Stimulated activated CD4-positive, alpha-beta T cell treated with anti-CD3 and anti-CD28 coated beads, Interleukin-4, amount 100 ng/mL, for 4 hours (primary cell): ENCODE measurements around the gene TMEM205.
"Not testable (repeated sequence)": the region's sequence is repeated elsewhere in the genome, so short reads cannot be mapped to it uniquely, and the experiment has no call there.

Source experiments
- DNase-seq, 2 experiments: peaks; one replicate each; pipeline ENCODE4 v3.0.0-alpha.2; 2020

The TMEM205 gene

DNA sequence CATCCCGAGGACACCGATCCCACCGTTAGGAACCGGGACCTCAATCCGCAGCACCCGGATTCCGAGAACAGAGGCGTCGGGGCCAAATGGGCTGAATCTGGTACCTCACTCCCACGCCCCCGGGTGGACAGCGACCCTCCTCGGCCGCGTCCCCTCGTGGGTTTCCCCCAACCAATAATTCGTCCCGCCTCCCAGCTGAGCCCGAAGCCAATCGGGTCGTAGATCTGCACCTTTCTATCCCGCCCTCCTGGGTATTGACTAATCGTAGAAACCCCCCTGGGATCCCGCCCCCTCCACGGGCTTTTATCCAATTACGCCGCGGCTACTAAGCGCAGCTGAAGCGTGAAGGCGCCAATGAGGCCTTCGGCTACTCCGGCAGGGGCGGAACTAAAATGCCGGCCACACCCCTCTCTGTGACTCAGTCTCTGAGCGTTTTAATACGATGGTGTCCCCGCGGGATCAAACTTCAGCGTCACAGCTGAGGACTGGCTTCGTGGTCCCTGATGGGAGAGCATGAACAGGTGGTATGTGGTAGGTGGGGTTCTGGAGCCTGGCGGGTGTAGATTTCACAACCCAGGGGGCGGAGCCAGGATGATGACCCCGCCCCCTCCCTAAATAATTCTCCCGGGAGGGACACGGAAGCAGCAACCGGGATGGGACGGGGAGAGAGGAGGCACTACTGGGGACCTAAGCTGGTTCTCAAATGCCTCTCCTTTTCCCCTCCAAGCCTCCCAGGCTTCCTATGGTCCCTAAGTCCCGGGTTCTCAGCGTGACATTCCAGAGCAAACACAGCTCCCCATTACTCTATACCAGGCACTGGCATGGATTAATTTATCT lies at the start of gene TMEM205, which contains the start of gene CCDC159:
TMEM205 (minus strand) TSS at position 165 of the 837 bp plus-strand sequence. CDS start 649 bp downstream, outside the sequence.
CCDC159 (plus strand) TSS at position 416 of the 837 bp plus-strand sequence; CDS start at position 504, 88 bp downstream.
- peak; percentile 95 to 99 for DNase-seq

DNA sequence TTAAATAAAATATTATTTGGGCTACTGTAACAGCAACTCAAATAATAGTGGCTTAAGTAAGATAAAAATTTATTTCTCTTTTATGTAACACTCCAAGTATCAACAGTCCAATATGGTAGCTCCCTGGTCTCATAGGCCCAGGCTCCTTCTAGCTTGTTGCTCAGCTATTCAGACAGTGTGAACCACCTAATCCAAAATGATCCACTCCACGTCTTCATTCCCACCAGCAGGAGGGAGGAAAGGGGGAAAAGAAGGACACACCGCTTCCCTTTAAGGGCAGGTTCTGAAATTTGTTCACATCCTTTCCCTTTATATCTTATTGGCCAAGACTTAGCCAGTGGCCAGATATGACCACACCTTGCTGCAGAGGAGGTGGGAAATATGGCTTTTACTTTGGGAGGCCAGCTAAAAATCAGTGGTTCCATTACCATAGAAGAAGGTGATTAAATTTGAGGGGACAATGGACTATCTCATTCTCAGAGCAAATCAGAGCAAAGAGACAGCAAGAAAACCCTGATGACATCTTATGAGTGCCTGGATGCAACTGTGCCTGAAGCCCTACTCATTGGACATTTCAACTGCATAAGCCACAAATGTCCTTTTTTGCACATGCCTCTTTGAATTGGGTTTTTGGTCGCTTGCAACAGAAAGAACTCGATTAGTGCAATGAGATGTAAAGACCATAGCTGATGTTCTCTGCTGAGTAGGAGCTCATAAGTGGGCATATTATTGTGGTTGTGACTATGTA lies 45.0 kb upstream of the TMEM205 start:
- DNase-seq, result no peak

DNA sequence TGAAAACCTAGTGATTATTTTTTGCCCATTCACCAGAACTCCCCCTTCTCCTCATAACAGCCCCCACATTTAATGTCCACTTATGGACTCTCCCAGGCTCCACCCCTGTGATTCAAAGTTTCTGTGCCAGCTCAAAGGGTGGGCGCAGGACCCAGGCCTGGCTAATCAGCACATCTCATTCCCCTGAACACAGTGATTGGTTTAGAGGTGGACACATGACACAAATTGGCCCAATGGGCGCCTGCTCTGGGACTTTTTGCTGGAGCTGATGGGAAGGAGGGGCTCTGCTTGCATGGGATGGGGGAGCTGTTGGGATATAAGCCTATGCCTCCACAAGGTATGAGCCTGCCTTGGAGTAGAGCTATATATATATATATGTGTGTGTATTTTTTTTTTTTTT lies 44.3 kb upstream of the TMEM205 start:
- DNase-seq, result no peak

DNA sequence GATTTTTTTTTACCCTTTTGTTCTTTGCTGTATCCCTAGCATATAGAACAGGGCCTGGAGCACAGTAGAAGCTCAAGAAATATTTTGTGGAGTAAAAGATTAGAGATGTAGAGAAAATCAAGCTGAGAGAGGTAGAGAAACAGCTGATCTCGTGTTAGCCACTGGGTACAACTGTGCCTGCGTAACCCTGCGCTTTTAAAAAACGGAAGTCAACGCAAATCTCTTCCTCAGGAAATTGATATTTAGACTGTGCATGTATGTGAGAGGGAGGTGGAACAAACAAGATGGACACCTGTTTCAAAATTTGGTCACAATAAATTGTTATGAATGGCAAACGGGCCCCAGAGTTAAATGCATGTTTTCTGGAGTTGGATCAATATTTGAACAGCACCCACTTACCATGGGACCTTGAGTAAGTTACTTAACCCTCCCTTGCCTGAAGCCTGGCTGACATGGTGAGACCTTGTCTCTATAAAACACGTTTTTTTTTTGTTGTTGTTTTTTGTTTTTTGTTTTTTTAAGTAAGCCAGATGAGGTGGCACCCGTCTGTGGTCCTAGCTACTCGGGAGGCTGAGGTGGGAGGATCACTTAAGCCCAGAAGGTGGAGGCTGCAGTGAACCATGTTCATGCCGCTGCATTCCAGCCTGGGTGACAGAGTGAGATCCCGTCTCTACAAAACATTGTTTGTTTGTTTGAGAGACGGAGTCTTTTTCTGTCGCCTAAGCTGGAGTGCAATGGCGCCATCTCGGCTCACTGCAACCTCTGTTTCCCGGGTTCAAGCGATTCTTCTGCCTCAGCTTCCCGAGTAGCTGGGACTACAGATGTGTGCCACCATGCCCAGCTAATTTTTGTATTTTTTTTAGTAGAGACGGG lies 41.3 kb upstream of the TMEM205 start:
- no peak for DNase-seq

DNA sequence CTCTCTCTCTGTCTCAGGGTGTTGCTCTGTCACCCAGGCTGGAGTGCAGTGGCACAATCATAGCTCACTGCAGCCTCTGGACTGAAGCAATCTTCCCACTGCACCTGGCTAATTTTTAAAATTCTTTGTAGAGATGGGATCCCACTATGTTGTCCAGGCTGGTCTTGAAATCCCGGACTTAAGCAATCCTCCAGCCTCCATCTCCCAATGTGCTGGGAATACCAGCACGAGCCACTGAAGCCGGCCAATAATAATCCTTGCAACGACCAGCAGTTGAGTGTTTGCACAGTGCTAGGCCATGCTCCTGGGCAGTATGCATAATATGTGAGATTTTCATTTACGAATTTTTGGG lies 38.7 kb upstream of the TMEM205 start:
- no peak for DNase-seq

DNA sequence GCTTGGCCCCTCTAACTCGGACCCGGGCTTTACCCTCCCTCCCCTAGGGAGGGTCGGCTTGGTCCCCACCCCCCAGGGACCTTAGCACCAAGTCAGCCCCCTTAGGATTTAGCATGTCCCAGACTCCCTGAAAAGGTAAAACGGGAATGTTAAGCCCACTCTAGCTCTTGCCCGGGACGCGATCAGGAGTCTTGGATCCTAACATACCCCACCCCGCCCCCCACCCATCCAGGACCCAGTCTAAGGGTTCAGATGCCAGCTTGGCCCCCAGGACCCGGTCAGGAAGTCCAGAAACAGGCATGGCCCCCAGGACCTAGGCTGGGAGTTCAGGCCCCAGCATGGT lies 37.6 kb upstream of the TMEM205 start:
- DNase-seq, result no peak

DNA sequence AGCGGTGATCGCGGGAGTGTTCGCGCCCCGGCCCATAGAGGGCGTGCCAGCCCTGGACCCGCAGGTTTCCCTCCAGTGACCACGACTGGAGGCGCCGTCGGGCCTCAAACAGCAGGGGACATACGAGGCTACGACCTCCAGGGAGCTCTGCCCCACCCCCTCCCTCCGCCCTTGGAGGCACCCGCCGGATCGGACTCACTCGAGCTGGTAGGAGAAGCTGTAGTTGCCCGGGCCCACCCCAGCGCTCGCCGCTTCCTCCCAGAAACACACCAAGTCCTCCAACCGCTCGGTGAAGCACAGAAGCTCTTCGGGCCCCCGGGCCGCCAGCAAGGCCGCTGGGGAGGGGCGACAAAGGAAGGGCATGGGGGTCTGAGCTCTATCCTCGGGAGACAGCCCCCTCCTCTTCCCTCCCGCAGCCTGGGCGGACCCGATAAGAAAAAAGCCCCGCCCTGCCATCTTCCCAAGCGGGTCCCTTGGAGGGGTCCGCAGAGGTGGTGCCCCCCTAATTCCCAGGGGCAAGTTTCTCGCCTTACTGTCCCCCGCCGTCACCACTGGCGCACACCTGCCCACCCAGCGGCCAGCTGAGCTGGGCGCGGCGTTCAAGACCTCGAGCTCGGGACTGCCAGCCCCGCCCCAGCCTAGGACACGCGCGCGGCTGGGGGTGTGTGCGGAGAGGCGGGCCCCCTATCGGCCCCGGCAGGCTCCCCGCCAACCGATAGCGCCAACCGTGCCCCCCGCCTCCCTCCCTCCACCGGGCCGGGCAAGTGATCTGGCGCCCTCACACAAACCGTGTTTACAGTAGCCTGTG lies 37.0 kb upstream of the TMEM205 start:
- peak in 1 of 2 experiments; percentile 43 for DNase-seq

DNA sequence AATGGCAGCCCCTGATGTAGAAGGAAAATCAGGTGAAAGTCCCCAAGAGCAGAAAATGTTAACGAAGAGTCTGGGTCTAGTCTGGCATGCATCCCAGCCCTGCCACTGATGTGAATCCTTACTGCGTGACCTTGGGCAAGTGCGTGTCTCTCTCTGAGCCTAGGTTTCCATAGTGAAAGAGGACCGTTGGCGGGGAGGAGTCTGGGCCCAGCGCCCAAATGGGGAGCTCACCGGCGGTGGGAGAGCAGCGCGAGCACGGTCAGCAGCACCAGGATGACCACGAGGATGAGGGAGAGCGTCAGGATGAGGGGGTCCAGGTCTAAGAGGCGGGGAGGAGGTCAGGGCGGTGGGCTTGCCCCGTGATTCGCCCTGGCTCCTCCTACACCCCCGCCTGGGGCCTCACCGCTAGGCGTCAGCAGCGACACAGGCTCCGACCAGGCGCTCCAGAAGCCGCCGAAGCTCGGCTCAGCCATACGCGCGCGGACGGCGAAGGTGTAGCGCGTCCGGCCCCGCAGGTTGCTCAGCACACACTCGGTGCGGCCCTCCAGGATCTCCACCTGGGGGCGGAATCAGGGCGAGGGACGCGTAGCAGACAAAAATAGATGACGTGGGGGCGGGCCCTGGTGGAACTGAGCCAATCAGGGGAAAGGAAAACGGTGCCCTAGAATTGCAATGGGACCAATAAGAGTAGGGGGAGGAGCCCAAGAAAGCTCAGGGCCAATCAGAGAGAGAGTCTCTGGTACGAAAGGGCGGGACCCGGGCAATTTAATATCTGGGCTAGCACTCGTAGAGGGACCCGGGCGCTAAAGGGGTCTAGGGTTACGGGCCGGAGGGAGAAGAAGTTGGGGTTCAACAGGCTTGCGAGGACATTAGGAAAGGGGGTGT lies 34.8 kb upstream of the TMEM205 start:
- DNase-seq, result peak; percentile 89 to 96

DNA sequence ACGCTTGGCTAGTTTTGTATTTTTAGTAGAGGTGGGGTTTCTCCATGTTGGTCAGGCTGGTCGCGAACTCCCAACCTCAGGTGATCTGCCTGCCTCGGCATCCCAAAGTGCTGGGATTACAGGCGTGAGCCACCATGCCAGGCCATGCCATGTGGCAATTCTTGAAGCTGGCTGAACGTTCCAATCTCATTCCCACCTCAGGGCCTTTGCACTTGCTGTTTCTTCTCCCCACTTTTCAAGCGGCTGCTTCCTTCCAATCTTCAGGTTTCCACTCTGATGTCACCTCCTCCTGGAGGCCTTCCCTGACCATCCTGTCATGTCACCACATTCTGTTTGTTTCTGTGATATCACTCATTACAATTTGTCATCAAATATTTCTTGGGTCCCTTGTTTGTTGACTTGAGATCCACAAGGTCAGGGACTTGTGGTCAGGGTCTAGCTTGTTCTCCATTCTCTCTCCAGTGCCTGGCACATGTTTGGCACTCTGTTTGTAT lies 33.8 kb upstream of the TMEM205 start:
- DNase-seq, result no peak

DNA sequence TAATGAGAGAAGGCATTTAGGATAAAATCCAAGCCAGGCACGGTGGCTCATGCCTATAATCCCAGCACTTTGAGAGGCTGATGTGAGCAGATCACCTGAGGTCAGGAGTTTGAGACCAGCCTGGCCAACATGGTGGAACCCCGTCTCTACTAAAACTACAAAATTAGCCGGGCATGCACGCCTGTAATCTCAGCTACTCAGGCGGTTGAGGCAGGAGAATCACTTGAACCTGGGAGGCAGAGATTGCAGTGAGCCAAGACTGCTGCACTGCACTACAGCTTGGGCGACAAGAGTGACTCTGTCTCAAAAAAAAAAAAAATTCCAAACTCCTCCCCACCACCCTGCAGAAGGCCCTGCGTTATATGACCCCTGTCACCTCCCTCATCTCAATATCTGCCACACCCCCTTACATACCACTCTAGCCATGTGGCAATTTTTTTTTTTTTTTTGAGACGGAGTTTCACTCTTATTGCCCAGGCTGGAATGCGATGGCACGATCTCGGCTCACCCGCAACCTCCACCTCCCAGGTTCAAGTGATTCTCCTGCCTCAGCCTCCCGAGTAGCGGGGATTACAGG lies 33.3 kb upstream of the TMEM205 start:
- DNase-seq, result not testable (repeated sequence)

DNA sequence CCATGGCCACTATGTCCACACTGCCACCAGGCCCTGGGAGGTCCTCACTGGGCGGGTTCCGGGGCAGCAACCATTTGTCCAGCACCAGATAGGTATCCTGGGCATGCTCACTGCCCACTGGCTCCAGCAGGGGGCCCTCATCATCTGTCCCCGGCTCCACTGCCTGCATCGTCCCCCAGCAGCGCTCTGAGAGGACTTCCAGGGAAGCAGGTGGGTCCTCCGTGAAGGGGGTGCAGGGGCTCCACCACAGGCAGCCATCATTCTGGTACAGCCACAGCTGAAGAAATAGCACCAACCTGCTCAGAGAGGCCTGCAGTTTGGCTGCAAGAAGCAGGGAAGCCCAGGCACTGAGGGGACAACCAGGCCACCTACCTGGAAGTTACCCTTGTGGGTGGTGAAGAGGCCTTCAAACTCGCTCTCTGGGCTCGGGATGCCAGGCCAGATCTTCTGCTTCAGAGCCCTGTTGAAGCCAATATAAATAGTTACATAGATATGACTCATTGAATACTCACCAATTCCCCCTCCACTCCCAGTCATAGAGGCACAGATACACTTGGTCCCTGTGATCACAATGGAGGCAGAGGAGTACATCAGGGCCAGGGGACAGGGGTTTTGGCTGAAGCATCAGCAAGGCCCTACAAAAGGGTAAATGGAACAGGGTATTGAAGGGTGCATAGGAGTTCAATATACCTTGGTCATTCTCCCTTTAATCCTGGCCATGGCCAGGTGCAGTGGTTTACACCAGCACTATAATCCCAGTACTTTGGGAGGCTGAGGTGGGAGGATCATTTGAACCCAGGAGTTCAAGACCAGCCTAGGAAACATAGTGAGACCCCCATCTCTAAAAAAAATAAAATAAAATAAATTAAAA lies 32.5 kb upstream of the TMEM205 start:
- DNase-seq, result no peak

DNA sequence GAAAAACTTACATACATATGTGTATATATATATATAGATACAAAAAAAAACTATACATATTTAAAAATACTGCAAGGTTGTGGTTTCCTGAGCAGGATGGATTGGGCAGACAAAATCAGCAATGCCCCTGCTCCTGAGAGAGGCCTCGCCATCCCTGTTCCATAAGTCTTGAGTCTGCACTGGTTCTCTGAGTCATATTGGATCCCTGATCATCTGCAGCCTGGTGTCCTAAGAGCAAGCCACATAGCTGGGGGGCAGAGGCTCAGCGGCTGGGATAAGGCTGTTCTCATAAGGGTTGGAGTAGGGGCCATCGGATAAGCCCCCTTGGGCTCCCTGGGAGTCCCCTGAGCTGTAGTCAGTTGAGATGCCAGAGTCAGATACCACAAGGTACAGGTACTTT lies 31.7 kb upstream of the TMEM205 start:
- no peak for DNase-seq

DNA sequence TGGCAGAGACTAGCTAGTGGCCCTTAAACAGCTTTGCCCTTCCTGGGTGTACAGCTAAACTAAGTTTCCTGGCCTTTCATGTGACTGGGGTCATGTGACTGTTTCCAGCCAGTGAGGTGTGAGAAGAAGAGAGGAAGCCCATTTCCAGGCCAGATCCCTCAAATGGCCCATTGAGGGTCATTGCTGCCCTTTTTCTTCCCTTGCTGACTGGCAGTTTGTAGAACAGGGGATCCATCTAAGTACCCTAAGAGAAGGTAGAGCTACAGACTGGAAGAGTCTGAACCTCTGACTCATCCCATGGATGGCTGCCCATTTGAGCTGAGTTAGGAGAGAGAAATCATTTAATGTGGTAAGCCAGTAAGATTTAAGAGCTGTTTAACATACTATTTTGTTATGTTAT lies 31.2 kb upstream of the TMEM205 start:
- no peak for DNase-seq

DNA sequence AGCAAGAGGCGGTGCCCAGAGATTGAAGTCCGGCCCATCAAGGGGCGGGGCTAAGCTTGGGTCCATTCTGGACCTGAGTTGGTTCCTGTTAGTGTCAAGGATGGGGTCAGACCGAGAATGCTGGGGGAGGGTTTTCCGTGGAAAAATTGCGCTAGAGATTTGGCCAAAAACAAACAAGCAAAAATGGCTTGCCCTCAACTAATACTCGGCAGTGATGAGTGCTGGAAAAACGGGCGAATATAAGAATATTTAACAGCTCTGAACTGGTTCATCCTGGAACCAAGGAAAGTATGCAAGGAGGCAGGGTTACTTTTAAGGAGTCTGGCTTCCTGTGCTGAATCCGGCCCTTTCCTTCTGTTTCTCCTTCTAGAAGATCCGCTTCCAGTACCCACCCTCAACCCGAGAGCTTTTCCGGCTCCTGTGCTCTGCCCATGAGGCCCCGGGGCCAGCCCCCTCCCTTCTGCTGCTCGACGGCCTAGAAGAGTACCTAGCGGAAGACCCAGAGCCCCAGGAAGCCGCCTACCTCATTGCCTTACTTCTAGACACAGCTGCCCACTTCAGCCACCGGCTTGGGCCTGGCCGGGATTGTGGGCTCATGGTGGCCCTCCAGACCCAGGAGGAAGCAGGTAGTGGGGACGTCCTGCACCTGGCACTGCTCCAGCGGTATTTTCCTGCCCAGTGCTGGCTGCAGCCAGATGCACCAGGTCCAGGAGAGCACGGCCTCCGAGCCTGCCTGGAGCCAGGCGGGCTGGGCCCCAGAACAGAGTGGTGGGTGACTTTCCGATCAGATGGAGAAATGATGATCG lies 29.3 kb upstream of the TMEM205 start:
- DNase-seq, result peak; percentile 56 to 68

DNA sequence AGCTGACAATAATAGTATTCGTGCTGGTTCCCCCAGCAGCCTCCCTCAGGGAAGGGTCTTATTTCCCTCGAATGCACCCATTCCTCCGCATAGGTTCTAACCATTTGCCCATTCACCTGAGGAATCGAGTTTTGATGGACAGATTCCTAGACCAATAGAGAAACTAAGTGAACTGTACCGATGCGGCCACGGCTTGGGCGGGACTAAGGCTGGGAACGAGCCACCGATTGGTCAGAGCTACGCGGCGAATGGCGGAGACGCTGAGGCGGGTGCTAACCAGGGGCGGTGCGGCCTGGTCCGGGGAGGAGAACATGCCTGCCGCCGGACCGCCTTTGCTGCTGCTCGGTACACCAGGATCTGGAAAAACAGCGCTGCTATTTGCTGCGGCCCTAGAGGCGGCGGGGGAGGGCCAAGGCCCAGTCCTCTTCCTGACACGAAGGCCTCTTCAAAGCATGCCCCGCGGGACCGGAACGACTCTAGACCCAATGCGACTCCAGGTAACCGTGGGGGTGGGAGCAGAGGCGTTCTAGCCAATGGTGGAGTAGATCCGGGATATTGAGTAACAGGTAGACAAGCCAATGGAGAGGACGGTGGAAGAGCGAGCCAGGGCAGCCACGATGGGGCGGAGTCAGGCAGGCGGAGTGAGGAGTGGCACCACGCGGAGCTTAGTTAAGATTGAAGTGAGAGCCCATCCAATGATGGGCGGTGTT lies 28.5 kb upstream of the TMEM205 start, which contains the start of gene SWSAP1:
SWSAP1 (plus strand) TSS at position 234 of the 710 bp plus-strand sequence; CDS start at position 249, 15 bp downstream.
- DNase-seq, result peak; percentile 93 to 98

DNA sequence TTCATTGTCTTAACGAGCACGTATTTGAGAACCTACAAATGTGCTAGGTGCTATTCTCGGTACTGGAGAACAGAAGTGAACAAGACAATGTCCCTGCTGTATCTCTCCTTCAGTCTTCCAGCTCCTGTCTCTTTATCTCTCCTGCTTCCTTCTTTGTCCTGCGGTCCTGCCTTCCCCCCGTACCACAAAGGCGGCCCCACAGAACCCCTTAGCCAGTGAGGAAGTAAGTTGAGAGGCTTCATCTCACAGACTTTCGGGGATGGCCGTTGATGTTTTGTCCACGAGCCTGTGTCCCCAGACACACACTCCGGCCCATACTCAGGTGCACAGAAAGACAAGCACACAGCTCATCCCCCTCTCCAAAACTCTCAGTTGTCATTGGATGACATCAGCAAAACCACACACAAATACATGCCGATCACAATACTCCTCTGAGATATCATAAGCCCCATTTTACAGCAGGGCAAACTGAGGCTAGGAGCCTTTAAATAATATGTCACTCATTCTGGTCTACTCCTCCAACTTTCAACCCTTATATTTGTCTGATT lies 27.9 kb upstream of the TMEM205 start:
- DNase-seq, result no peak

DNA sequence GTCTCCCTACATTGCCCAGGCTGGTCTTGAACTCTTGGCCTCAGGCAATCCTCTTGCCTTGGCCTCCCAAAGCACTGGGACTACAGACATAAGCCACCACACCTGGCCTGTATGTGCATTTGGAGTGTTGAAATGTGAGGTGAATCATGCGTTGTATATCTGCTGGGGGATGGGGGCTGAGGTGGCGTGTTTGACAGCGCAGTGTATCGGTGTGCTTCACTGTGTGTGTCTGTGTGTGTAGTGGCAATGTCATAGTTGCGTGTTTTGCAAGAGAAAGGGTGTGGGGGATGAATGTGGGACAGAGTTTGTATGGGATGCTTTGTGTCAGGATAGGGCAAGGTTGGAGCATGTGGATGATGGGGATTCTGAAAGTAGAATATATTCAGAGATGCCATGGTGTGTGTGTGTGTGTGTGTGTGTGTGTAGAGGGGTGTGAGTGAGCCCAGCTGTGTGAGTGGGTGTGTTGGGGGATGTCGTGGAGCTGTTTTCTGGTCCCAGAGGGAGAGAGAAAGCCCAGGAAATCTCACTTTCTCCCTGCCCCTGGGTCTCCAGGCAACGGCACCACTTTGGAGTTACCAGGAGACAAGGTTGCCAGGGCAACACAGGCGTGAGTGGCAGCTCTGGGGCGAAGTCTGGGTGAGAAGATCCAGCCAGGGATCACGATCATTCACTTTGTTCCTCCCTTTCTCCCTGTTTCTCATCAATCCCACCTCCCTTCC lies 27.3 kb upstream of the TMEM205 start:
- DNase-seq, result no peak
